Testis (tissue), 3 donors: Measurements from ENCODE around the gene ACACA. TPM values are rescaled to one million over a fixed set of nuclear protein-coding genes. Genes with fewer than 3 reads are reported as not detected.
A peak's percentile ranks its signal among the peaks of the same experiment; 100 is the strongest.
"Not testable (repeated sequence)": the region's sequence is repeated elsewhere in the genome, so short reads cannot be mapped to it uniquely, and the experiment has no call there.

Experiments
- DNase-seq: peaks from one replicate; pipeline ENCODE4 v3.0.0-alpha.2; 2019
- H3K27ac ChIP-seq, 2 donors: fragments of 200-600 bp; sonication (generic); one replicate each; pipeline ENCODE4 v1.5.1; 2019
- H3K27me3 ChIP-seq: fragments of 200-600 bp; sonication (generic); one replicate; pipeline ENCODE4 v1.5.1; 2019
- H3K36me3 ChIP-seq: fragments of 200-600 bp; sonication (generic); one replicate; pipeline ENCODE4 v1.5.1; 2017; ENCODE audit warnings: low read depth; ENCODE audit errors: missing control alignments
- H3K4me1 ChIP-seq: fragments of 200-600 bp; sonication (generic); one replicate; pipeline ENCODE4 v1.5.1; 2019
- H3K4me3 ChIP-seq, 2 donors: fragments of 200-600 bp; sonication (generic); one replicate each; pipeline ENCODE4 v1.5.1; 2017 to 2019
- H3K9me3 ChIP-seq: fragments of 200-600 bp; sonication (generic); one replicate; pipeline ENCODE4 v1.5.1; 2017
- POLR2A ChIP-seq: fragments of 450-650 bp; IDR thresholded peaks from one replicate; pipeline ENCODE4 v1.6.1; 2017; ENCODE audit warnings: antibody characterized with exemption, mild to moderate bottlenecking, moderate library complexity
- WGBS, 2 donors: methylation state at CpG; one replicate each; pipeline ENCODE4 v1.1.5; 2018; 5-methylcytosine and 5-hydroxymethylcytosine counted together
- intact Hi-C: fragments of 100-400 bp; cut with DNase I; formaldehyde crosslinking; loops from one replicate; pipeline ENCODE4 v1.15.1; 2023; ENCODE audit warnings: low total_unique reads
- polyA plus RNA-seq: library from polyadenylated mRNA; stranded (reverse); fragments of 350-450 nt; fragmentation: Illumina TruSeq; extraction: RNeasy Lipid Tissue Mini Kit (QIAGEN cat#74804); gene quantifications from one replicate; pipeline ENCODE4 v1.2.3, GENCODE V29; 2014; ENCODE audit warnings: low read depth, low replicate concordance; ENCODE audit not compliant: insufficient read depth
- total RNA-seq, 2 donors: library from RNA; depleted of rRNA; stranded (reverse); fragments of >200 nt; gene quantifications; one replicate each; pipeline ENCODE4 v1.2.3, GENCODE V29; 2016
- TF ChIP-seq, protein P1 (sequence below), 3 experiments: fragments of 450-650 bp in 2 of 3; fragments of 200-600 bp in 1 of 3; sonication (generic) in 1 of 3; IDR thresholded peaks; one replicate each; pipeline ENCODE4 v1.5.1; 2016 to 2019; ENCODE audit warnings: antibody characterized with exemption in 3 of 3, mild to moderate bottlenecking in 2 of 3, moderate library complexity in 1 of 3

The ACACA gene
- total and polyA plus RNA-seq, 3 donors from 2014 or later: 43.4 to 65.0 (median 56.0) TPM

GRCh38 chr17:37413875-37414519, 7.4 kb upstream of the ACACA start:
- Histone ChIP-seq H3K9me3 (no peaks in the 10 kb centered on the region), H3K4me3 (no peak overlapping the region), H3K27ac (no peak overlapping the region), H3K4me1 (no peaks in the 10 kb centered on the region), H3K36me3 (no peaks in the 10 kb centered on the region), H3K27me3 (no peaks in the 10 kb centered on the region)
- WGBS, 2 donors: 88 to 91% methylated on average over 7 of the region's 7 CpGs
- intact Hi-C loops: no loop called here
- no peak for DNase-seq
- TF ChIP-seq, protein P1, sequence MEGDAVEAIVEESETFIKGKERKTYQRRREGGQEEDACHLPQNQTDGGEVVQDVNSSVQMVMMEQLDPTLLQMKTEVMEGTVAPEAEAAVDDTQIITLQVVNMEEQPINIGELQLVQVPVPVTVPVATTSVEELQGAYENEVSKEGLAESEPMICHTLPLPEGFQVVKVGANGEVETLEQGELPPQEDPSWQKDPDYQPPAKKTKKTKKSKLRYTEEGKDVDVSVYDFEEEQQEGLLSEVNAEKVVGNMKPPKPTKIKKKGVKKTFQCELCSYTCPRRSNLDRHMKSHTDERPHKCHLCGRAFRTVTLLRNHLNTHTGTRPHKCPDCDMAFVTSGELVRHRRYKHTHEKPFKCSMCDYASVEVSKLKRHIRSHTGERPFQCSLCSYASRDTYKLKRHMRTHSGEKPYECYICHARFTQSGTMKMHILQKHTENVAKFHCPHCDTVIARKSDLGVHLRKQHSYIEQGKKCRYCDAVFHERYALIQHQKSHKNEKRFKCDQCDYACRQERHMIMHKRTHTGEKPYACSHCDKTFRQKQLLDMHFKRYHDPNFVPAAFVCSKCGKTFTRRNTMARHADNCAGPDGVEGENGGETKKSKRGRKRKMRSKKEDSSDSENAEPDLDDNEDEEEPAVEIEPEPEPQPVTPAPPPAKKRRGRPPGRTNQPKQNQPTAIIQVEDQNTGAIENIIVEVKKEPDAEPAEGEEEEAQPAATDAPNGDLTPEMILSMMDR (IDR thresholded peaks at IDR 0.05): peak in 1 of 3 experiments; percentile 24
- no peak for TF ChIP-seq POLR2A

DNA sequence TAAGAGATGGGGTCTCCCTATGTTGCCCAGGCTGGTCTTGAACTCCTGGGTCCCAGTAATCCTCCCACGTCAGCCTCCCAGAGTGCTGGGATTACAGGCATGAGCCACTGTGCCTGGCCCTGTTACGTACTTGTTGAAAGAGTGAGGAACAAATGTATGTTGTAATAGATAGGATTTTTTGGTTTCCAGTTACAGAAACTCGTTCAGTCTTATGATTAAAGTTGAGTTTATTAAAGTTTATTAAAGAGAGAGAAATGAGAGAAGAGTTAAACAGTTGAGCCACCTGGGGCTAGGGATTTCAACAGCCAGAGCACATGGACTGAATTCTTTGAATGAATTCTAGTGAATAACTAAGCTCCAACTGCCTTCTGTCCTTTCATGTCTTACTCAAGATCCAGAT, 3.7 kb upstream of the ACACA start:
- H3K27me3 ChIP-seq: no peaks in the 10 kb centered on the region
- DNase-seq: no peak
- 91 to 93% methylated on average over 3 of the region's 3 CpGs for WGBS, 2 donors
- H3K4me3 ChIP-seq: no peak overlapping the region
- H3K4me1 ChIP-seq: no peaks in the 10 kb centered on the region
- intact Hi-C loops: no loop called here
- H3K9me3 ChIP-seq: no peaks in the 10 kb centered on the region
- no peak overlapping the region for H3K27ac ChIP-seq
- H3K36me3 ChIP-seq: no peaks in the 10 kb centered on the region
- TF ChIP-seq, protein P1 (IDR thresholded peaks at IDR 0.05): no peak
- TF ChIP-seq POLR2A: no peak

GRCh38 chr17:37408145-37408479, 1.5 kb upstream of the ACACA start:
- H3K27me3 ChIP-seq, DNase-seq, H3K9me3 ChIP-seq, H3K36me3 ChIP-seq, H3K4me3 ChIP-seq, H3K4me1 ChIP-seq, intact Hi-C loops: not testable (repeated sequence)
- H3K27ac ChIP-seq: peak overlapping the region in 1 of 2 donors; percentile 89
- 70 to 88% methylated on average over 13 of the region's 13 CpGs for WGBS, 2 donors

GRCh38 chr17:37405955-37406634, 541 bp downstream of the ACACA start:
- no peaks in the 10 kb centered on the region for H3K27me3 ChIP-seq
- no peaks in the 10 kb centered on the region for H3K9me3 ChIP-seq
- DNase-seq: no peak
- TF ChIP-seq, protein P1 (IDR thresholded peaks at IDR 0.05): no peak
- no peak for TF ChIP-seq POLR2A
- intact Hi-C loops: no loop called here
- H3K36me3 ChIP-seq: no peaks in the 10 kb centered on the region
- 0% methylated on average over 6 to 21 of the region's 21 CpGs for WGBS, 2 donors
- peak overlapping the region; percentile 27 to 89 for H3K27ac ChIP-seq
- no peaks in the 10 kb centered on the region for H3K4me1 ChIP-seq
- peak overlapping the region; percentile 82 to 88 for H3K4me3 ChIP-seq

- H3K4me1 ChIP-seq, H3K27me3 ChIP-seq, H3K27ac ChIP-seq, H3K36me3 ChIP-seq, H3K4me3 ChIP-seq, H3K9me3 ChIP-seq, DNase-seq, intact Hi-C loops: not testable (repeated sequence)
- 48 to 55% methylated on average over 14 of the region's 14 CpGs for WGBS, 2 donors
These were observed 1.1 kb downstream of the ACACA start for GRCh38 chr17:37405522-37405921.

DNA sequence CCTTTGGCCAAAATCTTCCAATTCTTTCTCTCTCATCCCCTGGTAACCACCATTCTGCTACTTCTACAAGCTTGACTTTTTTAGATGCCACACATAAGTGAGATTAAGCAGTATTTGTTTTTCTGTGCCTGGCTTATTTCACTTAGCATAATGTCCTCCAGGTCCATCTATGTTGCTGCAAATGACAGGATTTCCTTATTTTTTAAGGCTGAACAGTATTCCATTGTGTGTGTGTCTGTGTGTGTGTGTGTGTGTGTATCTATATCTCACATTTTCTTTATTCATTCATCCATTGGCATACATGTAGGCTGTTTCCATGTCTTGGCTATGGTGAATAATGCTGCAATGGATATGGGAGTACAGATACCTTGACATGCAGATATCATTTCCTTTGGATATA, 6.1 kb downstream of the ACACA start:
- no peaks in the 10 kb centered on the region for H3K36me3 ChIP-seq
- no peaks in the 10 kb centered on the region for H3K4me1 ChIP-seq
- DNase-seq: no peak
- H3K9me3 ChIP-seq: no peaks in the 10 kb centered on the region
- no peak overlapping the region for H3K27ac ChIP-seq
- intact Hi-C loops: no loop called here
- TF ChIP-seq, protein P1 (IDR thresholded peaks at IDR 0.05): no peak
- TF ChIP-seq POLR2A: no peak
- no peak overlapping the region for H3K4me3 ChIP-seq
- H3K27me3 ChIP-seq: no peaks in the 10 kb centered on the region
